ENCODE measurements around the gene PPARGC1A. TPM values are rescaled to one million over a fixed set of nuclear protein-coding genes. Genes with fewer than 3 reads are reported as not detected.

Gene PPARGC1A
- total and polyA plus RNA-seq, 2 donors (not counting 3 experiments of a cell fraction or from before 2014, with no cell fraction given): not detected

DNA sequence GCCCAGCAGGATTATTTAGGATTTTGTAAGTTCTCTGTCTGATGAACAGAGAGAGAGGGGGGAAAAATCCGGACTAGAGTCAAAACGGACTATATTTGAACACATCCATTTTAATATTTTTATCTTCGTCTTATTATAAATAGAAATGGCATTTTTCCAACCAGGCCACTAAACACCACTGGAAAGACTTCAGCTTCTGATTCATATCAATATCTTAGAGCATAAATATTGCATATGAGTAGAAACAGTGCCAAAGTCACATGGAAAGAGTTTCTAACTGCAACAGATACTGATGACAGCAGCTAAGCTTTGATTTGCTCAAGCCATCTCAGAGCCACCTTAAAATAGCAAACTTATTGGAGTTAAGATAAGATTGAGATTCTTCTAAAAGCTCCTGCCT is 456 bp downstream of the PPARGC1A start:
- intact Hi-C loops (cut with micrococcal nuclease) (no loop called here), dilution Hi-C loops (cut with MboI; ENCODE audit: extremely low pct_ligation_motif_present, low sequenced_read_pairs) (no loop called here)
- TF ChIP-seq POLR2AphosphoS5 (IDR thresholded peaks at IDR 0.05; ENCODE audit: insufficient read depth, low read depth, low read length) (no peak), POLR2A (IDR thresholded peaks at IDR 0.05; ENCODE audit: low read depth, low read length) (no peak)
- TF ChIP-seq, protein P1, sequence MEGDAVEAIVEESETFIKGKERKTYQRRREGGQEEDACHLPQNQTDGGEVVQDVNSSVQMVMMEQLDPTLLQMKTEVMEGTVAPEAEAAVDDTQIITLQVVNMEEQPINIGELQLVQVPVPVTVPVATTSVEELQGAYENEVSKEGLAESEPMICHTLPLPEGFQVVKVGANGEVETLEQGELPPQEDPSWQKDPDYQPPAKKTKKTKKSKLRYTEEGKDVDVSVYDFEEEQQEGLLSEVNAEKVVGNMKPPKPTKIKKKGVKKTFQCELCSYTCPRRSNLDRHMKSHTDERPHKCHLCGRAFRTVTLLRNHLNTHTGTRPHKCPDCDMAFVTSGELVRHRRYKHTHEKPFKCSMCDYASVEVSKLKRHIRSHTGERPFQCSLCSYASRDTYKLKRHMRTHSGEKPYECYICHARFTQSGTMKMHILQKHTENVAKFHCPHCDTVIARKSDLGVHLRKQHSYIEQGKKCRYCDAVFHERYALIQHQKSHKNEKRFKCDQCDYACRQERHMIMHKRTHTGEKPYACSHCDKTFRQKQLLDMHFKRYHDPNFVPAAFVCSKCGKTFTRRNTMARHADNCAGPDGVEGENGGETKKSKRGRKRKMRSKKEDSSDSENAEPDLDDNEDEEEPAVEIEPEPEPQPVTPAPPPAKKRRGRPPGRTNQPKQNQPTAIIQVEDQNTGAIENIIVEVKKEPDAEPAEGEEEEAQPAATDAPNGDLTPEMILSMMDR (IDR thresholded peaks at IDR 0.05; ENCODE audit: extremely low read depth in 1 of 2, insufficient read depth in 1 of 2, low read depth in 1 of 2, low read length in 2 of 2): no peak
- TF ChIP-seq, protein P2, sequence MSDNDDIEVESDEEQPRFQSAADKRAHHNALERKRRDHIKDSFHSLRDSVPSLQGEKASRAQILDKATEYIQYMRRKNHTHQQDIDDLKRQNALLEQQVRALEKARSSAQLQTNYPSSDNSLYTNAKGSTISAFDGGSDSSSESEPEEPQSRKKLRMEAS (IDR thresholded peaks at IDR 0.05; ENCODE audit: insufficient read depth, insufficient read length): no peak
- no peak for FAIRE-seq
- H3K9me3 ChIP-seq (replicated peaks; ENCODE audit: control insufficient read depth, insufficient read depth, low read length): no peaks in the 10 kb centered on the region
- H3K4me1 ChIP-seq (ENCODE audit: control insufficient read depth, extremely low read depth, insufficient read depth, low read length): no peaks in the 10 kb centered on the region
- no peak overlapping the region for H3K4me3 ChIP-seq (replicated peaks in 1 of 3; ENCODE audit: insufficient read depth in 1 of 3, low read depth in 1 of 3, low read length in 3 of 3)
- ChIA-PET CTCF (no interaction called here), POLR2A (no interaction called here)
- H3K9ac ChIP-seq (replicated peaks; ENCODE audit: extremely low read depth, insufficient read depth, low read length): no peak overlapping the region
- no peaks in the 10 kb centered on the region for H3K27me3 ChIP-seq (ENCODE audit: control insufficient read depth in 2 of 2, insufficient read depth in 2 of 2, low read length in 2 of 2)
- no peaks in the 10 kb centered on the region for H4K20me1 ChIP-seq (replicated peaks; ENCODE audit: control insufficient read depth, extremely low read depth, insufficient read depth, low read length)
- H3K36me3 ChIP-seq (ENCODE audit: control insufficient read depth in 2 of 2, extremely low read depth in 1 of 2, insufficient read depth in 2 of 2, low read length in 2 of 2): no peaks in the 10 kb centered on the region
- H2AFZ ChIP-seq (ENCODE audit: low read depth, low read length): no peak overlapping the region
- H3K27ac ChIP-seq (ENCODE audit: insufficient read depth, low read depth, low read length): no peak overlapping the region
- H3K4me2 ChIP-seq (ENCODE audit: insufficient read depth, low read length): no peak overlapping the region
- H3K9me1 ChIP-seq (replicated peaks; ENCODE audit: control insufficient read depth, extremely low read depth, insufficient read depth, low read length): no peaks in the 10 kb centered on the region
- no peak for DNase-seq (ENCODE audit: low read depth, low spot score)
- H3K79me2 ChIP-seq (ENCODE audit: control insufficient read depth, insufficient read depth, low read length): no peaks in the 10 kb centered on the region
- no TSS peak for BruUV-seq (replicated peaks)

DNA sequence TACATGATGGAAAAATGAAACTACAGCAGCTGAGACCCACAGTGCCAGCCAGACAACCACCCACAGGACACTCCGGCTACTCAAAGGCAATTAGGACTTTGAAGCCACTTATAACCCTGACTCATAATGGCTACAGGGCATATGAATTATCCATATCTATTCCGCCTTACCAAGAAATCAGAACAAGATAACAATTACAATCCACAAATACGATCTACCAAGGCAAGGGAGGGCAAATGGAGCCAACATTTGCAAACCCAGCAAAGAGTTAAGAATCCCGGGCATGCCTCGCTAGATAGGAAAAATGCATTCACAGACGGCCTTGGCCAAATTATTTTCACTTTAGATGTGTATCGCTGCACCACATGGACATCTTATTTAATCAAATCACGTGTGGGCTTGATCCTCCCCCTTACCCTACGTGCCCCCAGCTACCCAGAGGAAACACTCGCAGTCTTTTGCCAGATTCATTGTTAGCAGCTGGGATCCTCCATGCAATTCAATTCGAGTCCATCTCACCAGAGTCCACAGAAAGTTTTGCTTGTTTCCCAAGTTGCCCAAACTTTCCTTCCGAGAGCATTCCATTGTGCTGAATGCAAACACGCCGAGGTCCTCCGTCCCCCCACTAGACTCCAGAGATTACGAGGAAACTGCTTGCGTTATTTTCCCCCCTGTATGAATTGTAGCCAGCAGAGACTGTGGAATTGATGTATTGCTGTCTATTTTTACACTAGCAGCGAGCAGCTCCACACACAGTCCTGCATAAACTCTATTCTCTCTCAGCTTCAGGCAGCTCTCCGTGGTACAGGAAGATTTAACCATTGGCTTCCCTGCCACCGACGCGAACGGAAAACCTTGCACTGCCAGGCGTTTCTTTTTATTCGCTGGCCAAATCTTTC is 1.2 kb downstream of the PPARGC1A start:
- FAIRE-seq: no peak
- DNase-seq (ENCODE audit: low read depth, low spot score): no peak
- H3K79me2 ChIP-seq (ENCODE audit: control insufficient read depth, insufficient read depth, low read length): no peaks in the 10 kb centered on the region
- TF ChIP-seq, protein P1 (IDR thresholded peaks at IDR 0.05; ENCODE audit: extremely low read depth in 1 of 2, insufficient read depth in 1 of 2, low read depth in 1 of 2, low read length in 2 of 2): no peak
- TF ChIP-seq JUN (IDR thresholded peaks at IDR 0.05; ENCODE audit: borderline replicate concordance, insufficient read depth, insufficient read length, low read depth): no peak
- TF ChIP-seq POLR2AphosphoS5 (IDR thresholded peaks at IDR 0.05; ENCODE audit: insufficient read depth, low read depth, low read length): no peak
- TF ChIP-seq POLR2A (IDR thresholded peaks at IDR 0.05; ENCODE audit: low read depth, low read length): no peak
- no peak for TF ChIP-seq GATA2 (IDR thresholded peaks at IDR 0.05; ENCODE audit: insufficient read depth, insufficient read length, low read depth, low read length)
- TF ChIP-seq FOS (IDR thresholded peaks at IDR 0.05; ENCODE audit: borderline replicate concordance, insufficient read depth, low read length): no peak
- TF ChIP-seq EZH2 (IDR thresholded peaks at IDR 0.05; ENCODE audit: borderline replicate concordance, low read depth, low read length, severe bottlenecking): no peak
- TF ChIP-seq, protein P2 (IDR thresholded peaks at IDR 0.05; ENCODE audit: insufficient read depth, insufficient read length): no peak
- TF ChIP-seq MYC (IDR thresholded peaks at IDR 0.05; ENCODE audit: low read depth, low read length): no peak
- dilution Hi-C loops (cut with MboI; ENCODE audit: extremely low pct_ligation_motif_present, low sequenced_read_pairs): no loop called here
- no peaks in the 10 kb centered on the region for H3K4me1 ChIP-seq (ENCODE audit: control insufficient read depth, extremely low read depth, insufficient read depth, low read length)
- H3K4me3 ChIP-seq (replicated peaks in 1 of 3; ENCODE audit: insufficient read depth in 1 of 3, low read depth in 1 of 3, low read length in 3 of 3): no peak overlapping the region
- intact Hi-C loops (cut with micrococcal nuclease): no loop called here
- H3K27me3 ChIP-seq (ENCODE audit: control insufficient read depth in 2 of 2, insufficient read depth in 2 of 2, low read length in 2 of 2): no peaks in the 10 kb centered on the region
- no peak overlapping the region for H3K4me2 ChIP-seq (ENCODE audit: insufficient read depth, low read length)
- no peaks in the 10 kb centered on the region for H3K9me1 ChIP-seq (replicated peaks; ENCODE audit: control insufficient read depth, extremely low read depth, insufficient read depth, low read length)
- no peak overlapping the region for H2AFZ ChIP-seq (ENCODE audit: low read depth, low read length)
- BruUV-seq (replicated peaks): no TSS peak
- ChIA-PET CTCF (no interaction called here), POLR2A (no interaction called here)
- no peaks in the 10 kb centered on the region for H3K9me3 ChIP-seq (replicated peaks; ENCODE audit: control insufficient read depth, insufficient read depth, low read length)
- no peak overlapping the region for H3K27ac ChIP-seq (ENCODE audit: insufficient read depth, low read depth, low read length)
- H4K20me1 ChIP-seq (replicated peaks; ENCODE audit: control insufficient read depth, extremely low read depth, insufficient read depth, low read length): no peaks in the 10 kb centered on the region
- no peak overlapping the region for H3K9ac ChIP-seq (replicated peaks; ENCODE audit: extremely low read depth, insufficient read depth, low read length)
- H3K36me3 ChIP-seq (ENCODE audit: control insufficient read depth in 2 of 2, extremely low read depth in 1 of 2, insufficient read depth in 2 of 2, low read length in 2 of 2): no peaks in the 10 kb centered on the region
